COLO668 (cell line): ENCODE data around the gene BIN1.
"Not testable (repeated sequence)": the region's sequence is repeated elsewhere in the genome, so short reads cannot be mapped to it uniquely, and the experiment has no call there.

Source experiments
- DNase-seq: peaks from one replicate; lab custom pipeline; 2025; ENCODE audit not compliant: unreplicated experiment; lab: John Stamatoyannopoulos, UW

The BIN1 gene

GRCh38 chr2:127134833-127135830, 28.2 kb upstream of the BIN1 start:
- no peak for DNase-seq

DNA sequence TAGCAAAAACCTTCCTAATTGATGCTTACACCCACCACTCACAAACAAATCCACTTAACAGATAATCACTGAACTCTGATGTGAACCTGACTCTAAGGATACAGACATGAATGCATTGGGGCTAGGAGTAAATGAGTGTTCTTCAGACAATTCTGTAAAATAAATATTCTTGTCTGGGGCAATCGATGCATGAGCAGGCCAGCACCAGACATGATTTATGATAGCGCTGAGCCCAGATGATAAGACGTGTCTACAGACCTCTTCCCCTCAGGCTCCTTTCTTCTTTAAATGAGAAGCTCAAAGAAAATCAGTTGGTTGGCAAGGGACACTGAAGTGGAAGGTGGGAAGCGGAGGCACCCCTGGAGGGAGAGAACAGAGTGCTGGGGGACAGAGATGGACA, 27.3 kb upstream of the BIN1 start:
- DNase-seq = no peak

GRCh38 chr2:127133793-127134192, 26.8 kb upstream of the BIN1 start:
- DNase-seq = no peak

GRCh38 chr2:127130421-127130820, 23.5 kb upstream of the BIN1 start:
- DNase-seq = no peak

GRCh38 chr2:127129937-127130336, 23.0 kb upstream of the BIN1 start:
- DNase-seq = no peak

DNA sequence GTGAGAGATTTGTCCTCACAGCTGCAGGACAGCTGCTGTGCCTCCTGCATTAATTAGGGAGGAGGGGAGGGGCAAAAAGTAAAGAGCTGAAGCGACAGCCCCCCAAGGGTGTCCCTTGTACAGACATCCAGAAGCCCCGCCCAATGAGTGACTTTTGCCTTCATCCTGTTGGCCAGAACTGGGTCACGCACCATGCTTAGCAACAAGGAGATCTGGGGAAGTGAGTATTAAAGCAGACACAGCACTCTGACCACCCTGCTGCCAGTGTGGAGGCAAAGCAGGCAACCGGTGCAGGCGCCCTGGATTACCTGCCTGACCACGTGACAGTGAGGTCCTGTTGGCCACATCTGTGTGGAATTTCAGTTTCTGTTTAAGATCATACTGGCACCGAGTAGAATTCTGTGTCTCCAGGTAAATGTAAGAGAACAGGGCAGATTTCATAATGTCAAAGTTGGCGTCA, 21.5 kb upstream of the BIN1 start:
- no peak for DNase-seq

- no peak for DNase-seq
Observed at GRCh38 chr2:127125821-127126220, 18.9 kb upstream of the BIN1 start.

- no peak for DNase-seq
Observed at GRCh38 chr2:127124426-127124825, 17.5 kb upstream of the BIN1 start.

- no peak for DNase-seq
Observed at GRCh38 chr2:127122361-127123027, 15.5 kb upstream of the BIN1 start.

- DNase-seq = no peak
Observed at GRCh38 chr2:127121776-127122176, 14.8 kb upstream of the BIN1 start.

GRCh38 chr2:127121353-127121752, 14.4 kb upstream of the BIN1 start:
- no peak for DNase-seq

GRCh38 chr2:127120408-127120807, 13.5 kb upstream of the BIN1 start:
- not testable (repeated sequence) for DNase-seq

DNA sequence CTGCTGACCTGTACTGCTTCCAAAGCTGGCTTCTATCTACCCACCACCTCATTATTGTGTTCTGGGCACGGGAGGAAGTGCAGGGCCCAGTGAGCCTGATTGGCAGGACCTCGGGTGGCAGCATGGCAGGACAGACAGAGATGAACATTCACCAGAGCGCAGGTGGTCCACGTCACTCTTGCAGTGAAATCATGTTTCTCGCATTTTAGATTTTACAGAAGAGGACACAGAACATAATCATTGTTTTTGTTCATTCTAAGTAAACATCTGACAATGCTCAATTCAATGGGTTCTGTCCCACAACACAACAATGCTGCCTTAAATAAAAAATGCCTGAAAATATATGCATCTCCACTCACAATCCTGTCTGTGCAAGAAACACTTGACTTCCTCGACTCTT, 11.5 kb upstream of the BIN1 start:
- DNase-seq = no peak

DNA sequence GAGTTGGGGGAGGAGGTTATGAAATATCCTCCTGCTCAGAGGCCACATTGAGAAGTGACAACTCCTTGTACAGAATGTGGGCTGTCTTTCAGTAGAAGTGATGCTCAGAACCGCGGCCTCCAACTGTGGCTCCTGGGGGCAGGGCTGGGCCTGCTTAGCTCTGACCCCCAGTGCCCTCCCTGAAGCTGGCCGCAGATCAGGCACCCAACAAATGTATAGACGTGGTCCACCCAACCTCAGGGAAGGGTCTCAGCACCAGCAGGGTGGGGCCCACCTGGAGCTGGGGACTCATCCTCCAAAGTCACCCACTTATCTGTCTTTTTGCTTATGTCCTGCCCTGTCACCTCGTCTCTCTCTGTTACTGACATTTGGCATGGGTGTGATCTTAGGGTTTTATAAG, 11.1 kb upstream of the BIN1 start:
- DNase-seq = no peak

DNA sequence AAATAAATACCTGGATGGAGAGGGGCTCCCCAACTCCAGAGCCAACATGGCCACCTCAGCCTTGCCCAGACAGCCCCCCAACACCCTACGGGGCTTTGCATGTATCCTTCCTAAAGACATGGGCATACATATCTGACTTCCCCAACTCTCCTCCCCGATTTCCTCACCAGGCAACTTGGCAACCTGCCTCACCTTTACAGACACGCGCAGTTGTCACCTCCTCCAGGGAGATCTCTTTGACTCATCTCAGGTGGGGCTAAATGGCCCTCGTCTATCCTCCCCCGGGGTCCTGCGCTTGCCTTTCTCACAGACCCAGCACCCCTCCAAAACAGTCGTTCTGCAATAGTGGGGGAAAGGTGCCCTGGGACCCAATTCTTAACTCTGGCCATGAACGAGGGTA, 10.6 kb upstream of the BIN1 start:
- no peak for DNase-seq

GRCh38 chr2:127115471-127116199, 8.7 kb upstream of the BIN1 start:
- DNase-seq = no peak

- no peak for DNase-seq
Observed at GRCh38 chr2:127110985-127111384, 4.0 kb upstream of the BIN1 start.

DNA sequence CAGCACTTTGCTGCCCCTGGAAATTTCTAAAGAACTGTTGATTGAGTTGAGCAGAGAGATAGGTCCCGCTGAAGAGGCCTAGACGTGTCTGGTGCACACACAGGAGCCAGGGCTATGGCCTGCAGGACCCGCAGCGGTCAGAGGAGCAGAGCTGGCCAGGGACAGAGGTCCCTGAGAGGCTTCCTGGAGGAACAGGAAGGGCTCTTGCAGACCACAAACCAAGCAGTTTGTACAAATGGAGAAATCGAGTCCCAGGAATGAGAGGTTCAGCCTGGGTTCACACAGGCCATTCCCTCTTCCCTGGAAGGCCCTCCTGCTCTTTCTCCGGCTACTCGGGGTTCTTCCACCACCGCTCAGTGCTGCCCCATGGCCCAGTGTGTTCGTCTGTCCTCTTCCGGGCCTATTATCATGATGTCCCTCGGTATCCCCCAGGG, 1.2 kb upstream of the BIN1 start:
- DNase-seq = no peak

DNA sequence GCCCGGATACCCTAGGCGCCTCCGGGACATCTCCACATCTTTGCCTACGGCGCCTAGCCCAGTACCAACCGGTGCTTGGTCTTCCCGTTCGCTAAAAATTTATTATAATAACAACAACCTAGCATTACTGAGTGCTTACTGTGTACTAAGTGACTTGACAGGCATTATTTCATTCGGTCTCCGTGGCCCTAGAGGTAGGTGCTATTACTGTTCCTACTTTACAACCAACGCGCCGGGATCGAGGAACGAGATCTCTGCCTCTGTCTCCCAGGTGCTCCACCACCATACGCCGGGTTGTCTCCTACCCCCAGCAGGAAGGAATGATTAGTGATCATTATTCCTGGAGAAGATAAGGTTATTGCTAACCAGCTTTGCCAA, 657 bp upstream of the BIN1 start:
- peak; percentile 55 for DNase-seq

DNA sequence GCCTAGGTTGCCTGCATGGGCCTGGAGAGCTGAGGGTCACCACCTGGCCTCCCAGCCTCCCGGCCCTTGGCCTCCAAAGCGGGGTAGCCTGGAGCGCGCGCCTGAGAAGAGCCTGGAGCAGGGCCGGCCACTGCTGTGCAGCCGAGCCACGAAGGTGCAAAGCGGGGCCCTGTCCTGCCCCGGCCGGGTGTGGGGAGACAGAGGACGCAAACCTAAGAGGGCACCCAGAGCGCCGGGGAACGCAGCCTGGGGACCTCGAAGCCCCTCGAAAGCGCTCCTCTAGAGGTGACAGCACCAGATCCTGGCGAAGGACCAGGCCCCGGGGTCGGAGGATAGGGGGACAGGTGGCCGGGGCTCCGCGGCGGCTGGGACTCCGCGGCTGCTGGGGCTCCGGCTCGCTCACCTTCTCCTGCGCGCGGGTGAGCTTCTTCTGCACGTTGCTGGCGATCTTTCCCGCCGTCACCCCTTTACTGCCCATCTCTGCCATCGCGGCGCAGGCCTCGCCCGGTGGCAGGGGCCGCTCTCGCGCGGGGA, 430 bp downstream of the BIN1 start:
- DNase-seq = peak; percentile 64
